Lower leg skin (tissue), 3 donors: ENCODE measurements around the gene SUGCT.

Experiments used
- CTCF ChIP-seq, 3 donors: fragments of 450-650 bp; IDR thresholded peaks; one replicate each; pipeline ENCODE4 v1.5.1; 2016; ENCODE audit warnings: antibody characterized with exemption in 3 of 3, mild to moderate bottlenecking in 3 of 3, moderate library complexity in 2 of 3
- POLR2A ChIP-seq, 2 donors: fragments of 450-650 bp; IDR thresholded peaks; one replicate each; pipeline ENCODE4 v1.6.1; 2016 to 2017; ENCODE audit warnings: antibody characterized with exemption in 2 of 2, mild to moderate bottlenecking in 1 of 2, moderate library complexity in 1 of 2

GRCh38 chr7:40418983-40419382, 284.2 kb downstream of the SUGCT start:
- TF ChIP-seq CTCF (IDR thresholded peaks at IDR 0.05) (no peak), POLR2A (IDR thresholded peaks at IDR 0.05) (no peak)
